ENCODE results near the gene MAGI2.

Gene MAGI2

GRCh38 chr7:79284211-79284610, 169.3 kb downstream of the MAGI2 start:
- ChIA-PET POLR2A (no interaction called here), CTCF (interaction anchor here (1.7 kb wide), 1 partner anchor 13 kb away, joined by 5 read pairs; no protein-coding TSS in a partner anchor)
- DNase-seq (ENCODE audit: extremely low spot score): no peak
- no peak for TF ChIP-seq CTCF (IDR thresholded peaks at IDR 0.05; ENCODE audit: control extremely low read depth, extremely low read depth, low read depth, missing control alignments)

GRCh38 chr7:79282882-79283602, 170.4 kb downstream of the MAGI2 start:
- no peak for DNase-seq (ENCODE audit: extremely low spot score)
- no peak for TF ChIP-seq CTCF (IDR thresholded peaks at IDR 0.05; ENCODE audit: control extremely low read depth, extremely low read depth, low read depth, missing control alignments)
- CTCF ChIA-PET: interaction anchor here (2.6 kb wide), 1 partner anchor 12 kb away, joined by 9 read pairs; no protein-coding TSS in a partner anchor
- POLR2A ChIA-PET: no interaction called here

GRCh38 chr7:79282070-79282694, 171.3 kb downstream of the MAGI2 start:
- ChIA-PET CTCF (interaction anchor here (2.6 kb wide), 1 partner anchor 11 kb away, joined by 9 read pairs; no protein-coding TSS in a partner anchor), POLR2A (no interaction called here)
- no peak for DNase-seq (ENCODE audit: extremely low spot score)
- no peak for TF ChIP-seq CTCF (IDR thresholded peaks at IDR 0.05; ENCODE audit: control extremely low read depth, extremely low read depth, low read depth, missing control alignments)

- DNase-seq (ENCODE audit: extremely low spot score): no peak
- ChIA-PET POLR2A (no interaction called here), CTCF (interaction anchor here (2.6 to 4.0 kb wide), 2 partner anchors 10 to 13 kb away, joined by 9 to 16 read pairs; no protein-coding TSS in a partner anchor)
- TF ChIP-seq CTCF (IDR thresholded peaks at IDR 0.05; ENCODE audit: control extremely low read depth, extremely low read depth, low read depth, missing control alignments): no peak
These were observed 172.0 kb downstream of the MAGI2 start for GRCh38 chr7:79281426-79281825.

GRCh38 chr7:79272938-79273337, 180.5 kb downstream of the MAGI2 start:
- no peak for TF ChIP-seq CTCF (IDR thresholded peaks at IDR 0.05; ENCODE audit: control extremely low read depth, extremely low read depth, low read depth, missing control alignments)
- POLR2A ChIA-PET: no interaction called here
- no peak for DNase-seq (ENCODE audit: extremely low spot score)
- CTCF ChIA-PET: no interaction called here

- DNase-seq (ENCODE audit: extremely low spot score): peak; percentile 12
- POLR2A ChIA-PET: no interaction called here
- CTCF ChIA-PET: no interaction called here
These were observed 181.3 kb downstream of the MAGI2 start for GRCh38 chr7:79272066-79272669.

More at GRCh38 chr7:79272066-79272669, 181.3 kb downstream of the MAGI2 start:
- peak; percentile 61 for TF ChIP-seq CTCF (IDR thresholded peaks at IDR 0.05; ENCODE audit: control extremely low read depth, extremely low read depth, low read depth, missing control alignments)
